Neural cell (in vitro differentiated cells): ENCODE measurements around the gene FBXO9. TPM values are rescaled to one million over a fixed set of nuclear protein-coding genes. Genes with fewer than 3 reads are reported as not detected.

Experiments used
- polyA plus RNA-seq: library from polyadenylated mRNA; depleted of rRNA; stranded (reverse); fragments of >200 nt; gene quantifications from 2 replicates; pipeline ENCODE4 v1.2.3, GENCODE V29; 2014
- small RNA-seq, 3 experiments: library from RNA; depleted of rRNA; stranded (forward); fragments of <200 nt; gene quantifications; one replicate each; pipeline ENCODE3, GENCODE V24; 2012

The FBXO9 gene
- polyA plus RNA-seq, 1 donor from 2014 or later: 92.2 TPM

Small RNA genes lying within 50 kb of the gene (small RNA-seq; reads per million reads assigned to genes)
- gene RN7SL244P: 0 reads per million in 3 experiments

Other genes starting within 250 kb of the FBXO9 start
- gene GSTA5, start 224.6 kb upstream of the FBXO9 start, polyA plus RNA-seq: not detected in 2 replicates
- gene GSTA3, start 155.7 kb upstream of the FBXO9 start, polyA plus RNA-seq: not detected in 2 replicates
- gene GSTA4, start 70.1 kb upstream of the FBXO9 start, polyA plus RNA-seq: 735 and 764 TPM in 2 replicates
- 14.0 and 15.0 TPM in 2 replicates for gene CILK1, start 3.6 kb upstream of the FBXO9 start, polyA plus RNA-seq
- gene GCM1, start 83.4 kb downstream of the FBXO9 start, polyA plus RNA-seq: not detected in 2 replicates